Measurements from ENCODE around the gene ICOSLG.

GRCh38 chr21:44258056-44258725 is 17.4 kb upstream of the ICOSLG start:
- TF ChIP-seq CTCF (IDR thresholded peaks at IDR 0.05; ENCODE audit: low read length) = no peak
- TF ChIP-seq EZH2phosphoT487 (IDR thresholded peaks at IDR 0.05; ENCODE audit: low read length) = no peak
- TF ChIP-seq EZH2 (optimal IDR thresholded peaks at IDR 0.05; ENCODE audit: low read depth, low read length) = no peak

All from MM.1S (cell line).